ENCODE data around the gene SPACA9. TPM values are rescaled to one million over a fixed set of nuclear protein-coding genes. Genes with fewer than 3 reads are reported as not detected.

SPACA9 gene
- total RNA-seq, 4 donors from 2014 or later: 3.0 to 4.2 (median 3.3) TPM

GRCh38 chr9:132840980-132841379, 37.7 kb upstream of the SPACA9 start:
- TF ChIP-seq, protein P1, sequence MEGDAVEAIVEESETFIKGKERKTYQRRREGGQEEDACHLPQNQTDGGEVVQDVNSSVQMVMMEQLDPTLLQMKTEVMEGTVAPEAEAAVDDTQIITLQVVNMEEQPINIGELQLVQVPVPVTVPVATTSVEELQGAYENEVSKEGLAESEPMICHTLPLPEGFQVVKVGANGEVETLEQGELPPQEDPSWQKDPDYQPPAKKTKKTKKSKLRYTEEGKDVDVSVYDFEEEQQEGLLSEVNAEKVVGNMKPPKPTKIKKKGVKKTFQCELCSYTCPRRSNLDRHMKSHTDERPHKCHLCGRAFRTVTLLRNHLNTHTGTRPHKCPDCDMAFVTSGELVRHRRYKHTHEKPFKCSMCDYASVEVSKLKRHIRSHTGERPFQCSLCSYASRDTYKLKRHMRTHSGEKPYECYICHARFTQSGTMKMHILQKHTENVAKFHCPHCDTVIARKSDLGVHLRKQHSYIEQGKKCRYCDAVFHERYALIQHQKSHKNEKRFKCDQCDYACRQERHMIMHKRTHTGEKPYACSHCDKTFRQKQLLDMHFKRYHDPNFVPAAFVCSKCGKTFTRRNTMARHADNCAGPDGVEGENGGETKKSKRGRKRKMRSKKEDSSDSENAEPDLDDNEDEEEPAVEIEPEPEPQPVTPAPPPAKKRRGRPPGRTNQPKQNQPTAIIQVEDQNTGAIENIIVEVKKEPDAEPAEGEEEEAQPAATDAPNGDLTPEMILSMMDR (IDR thresholded peaks at IDR 0.05; ENCODE audit: low read depth): no peak

- TF ChIP-seq, protein P1 (IDR thresholded peaks at IDR 0.05; ENCODE audit: low read depth): no peak
Measured at GRCh38 chr9:132842124-132843044, 36.3 kb upstream of the SPACA9 start.

DNA sequence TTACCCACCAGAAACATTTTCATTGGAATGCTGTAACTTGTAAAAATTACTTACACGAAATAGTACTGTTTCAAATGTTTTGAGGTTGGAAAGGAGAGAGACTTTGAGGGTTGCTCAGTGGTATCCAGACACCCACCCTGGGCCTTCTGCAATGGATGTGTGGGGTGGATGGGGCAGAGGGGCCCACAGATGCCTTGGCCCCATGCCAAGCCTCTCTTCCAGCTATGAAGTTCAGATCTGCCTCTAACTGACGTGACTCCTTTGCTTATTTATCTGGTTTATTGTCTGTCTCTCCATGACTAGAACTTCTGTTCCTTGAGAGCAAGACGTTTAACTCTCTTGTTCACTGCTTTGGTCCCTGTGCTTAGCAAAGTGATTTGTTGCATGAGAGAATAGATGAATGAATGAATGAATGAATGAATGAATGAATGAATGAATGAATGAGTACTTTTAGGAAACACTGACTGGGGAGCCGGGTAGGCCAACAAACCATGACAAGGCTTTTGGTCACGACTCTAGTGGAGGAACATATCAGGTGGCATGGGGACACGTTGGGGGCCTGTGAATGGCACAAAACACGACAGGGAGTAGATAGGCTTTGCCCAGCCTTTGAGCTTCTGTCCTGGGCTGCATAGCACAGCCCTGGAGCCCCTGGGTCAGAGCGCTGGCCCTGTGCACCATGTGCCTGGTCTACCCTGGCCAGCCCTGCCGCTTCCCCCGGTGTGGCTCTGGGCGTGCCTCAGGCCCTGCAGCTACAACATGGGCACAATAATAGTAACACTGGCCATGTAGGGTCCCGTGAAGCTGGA, 32.4 kb upstream of the SPACA9 start:
- TF ChIP-seq, protein P1 (IDR thresholded peaks at IDR 0.05; ENCODE audit: low read depth): no peak

GRCh38 chr9:132846918-132847515, 31.7 kb upstream of the SPACA9 start:
- TF ChIP-seq, protein P1 (IDR thresholded peaks at IDR 0.05; ENCODE audit: low read depth): no peak

- TF ChIP-seq, protein P1 (IDR thresholded peaks at IDR 0.05; ENCODE audit: low read depth): no peak
Measured at GRCh38 chr9:132849185-132849706, 29.5 kb upstream of the SPACA9 start.

- TF ChIP-seq, protein P1 (IDR thresholded peaks at IDR 0.05; ENCODE audit: low read depth): no peak
Measured at GRCh38 chr9:132853482-132853881, 25.2 kb upstream of the SPACA9 start.
